ENCODE data around the gene RFTN1.

Gene RFTN1

GRCh38 chr3:16372362-16373292 is 140.9 kb downstream of the RFTN1 start:
- no peak for DNase-seq

- DNase-seq = no peak
Observed at GRCh38 chr3:16370872-16371740, 142.4 kb downstream of the RFTN1 start.

GRCh38 chr3:16370503-16370871 is 143.0 kb downstream of the RFTN1 start:
- DNase-seq = no peak

- no peak for DNase-seq
Observed at GRCh38 chr3:16369885-16370284, 143.6 kb downstream of the RFTN1 start.

GRCh38 chr3:16369276-16369675 is 144.2 kb downstream of the RFTN1 start:
- no peak for DNase-seq

GRCh38 chr3:16366581-16366980 is 146.9 kb downstream of the RFTN1 start:
- DNase-seq = no peak

- DNase-seq = no peak
Observed at GRCh38 chr3:16365491-16366128, 147.9 kb downstream of the RFTN1 start.

GRCh38 chr3:16364963-16365362 is 148.5 kb downstream of the RFTN1 start:
- DNase-seq = no peak

- no peak for DNase-seq
Observed at GRCh38 chr3:16364323-16364722, 149.2 kb downstream of the RFTN1 start.

- DNase-seq = no peak
Observed at GRCh38 chr3:16363636-16364035, 149.9 kb downstream of the RFTN1 start.

- DNase-seq = no peak
Observed at GRCh38 chr3:16362770-16363169, 150.7 kb downstream of the RFTN1 start.

GRCh38 chr3:16361087-16361486 is 152.4 kb downstream of the RFTN1 start:
- no peak for DNase-seq

GRCh38 chr3:16359331-16359730 is 154.2 kb downstream of the RFTN1 start:
- DNase-seq = no peak

GRCh38 chr3:16358336-16358735 is 155.2 kb downstream of the RFTN1 start:
- no peak for DNase-seq

GRCh38 chr3:16357186-16358121 is 156.0 kb downstream of the RFTN1 start:
- DNase-seq = no peak

- no peak for DNase-seq
Observed at GRCh38 chr3:16355828-16356227, 157.7 kb downstream of the RFTN1 start.

GRCh38 chr3:16354291-16354690 is 159.2 kb downstream of the RFTN1 start:
- no peak for DNase-seq

- no peak for DNase-seq
Observed at GRCh38 chr3:16352428-16352827, 161.1 kb downstream of the RFTN1 start.

GRCh38 chr3:16350597-16351318 is 162.7 kb downstream of the RFTN1 start:
- DNase-seq = no peak

GRCh38 chr3:16349986-16350596 is 163.4 kb downstream of the RFTN1 start:
- no peak for DNase-seq

- DNase-seq = no peak
Observed at GRCh38 chr3:16347548-16347947, 166.0 kb downstream of the RFTN1 start.
